Body of pancreas (tissue), 4 donors: Measurements from ENCODE around the gene EYA2.

Experiments
- CTCF ChIP-seq, 7 experiments: fragments of 450-650 bp in 4 of 7; fragments of 200-600 bp in 3 of 7; sonication (generic) in 3 of 7; IDR thresholded peaks; one replicate each; pipeline ENCODE4 v1.5.1; 2016 to 2019; ENCODE audit warnings: antibody characterized with exemption in 7 of 7
- POLR2A ChIP-seq, 3 donors: fragments of 450-650 bp; IDR thresholded peaks; one replicate each; pipeline ENCODE4 v1.6.1; 2016; ENCODE audit warnings: antibody characterized with exemption in 3 of 3, mild to moderate bottlenecking in 2 of 3

- TF ChIP-seq CTCF (IDR thresholded peaks at IDR 0.05) (no peak), POLR2A (IDR thresholded peaks at IDR 0.05) (no peak)
Observed at GRCh38 chr20:47232518-47232917, 337.9 kb downstream of the EYA2 start.
